Gastroesophageal sphincter (tissue), 3 donors: ENCODE data around the gene MLLT3.

Experiments
- CTCF ChIP-seq, 4 experiments: fragments of 200-600 bp in 2 of 4; fragments of 450-650 bp in 2 of 4; sonication (generic) in 1 of 4; IDR thresholded peaks; one replicate each; pipeline ENCODE4 v1.5.1; 2017 to 2019; ENCODE audit warnings: antibody characterized with exemption in 4 of 4, mild to moderate bottlenecking in 2 of 4, moderate library complexity in 2 of 4
- EP300 ChIP-seq: sonication (generic); formaldehyde crosslinking; IDR thresholded peaks from one replicate; pipeline ENCODE4 v1.6.1; 2017; ENCODE audit warnings: antibody characterized with exemption, mild to moderate bottlenecking
- POLR2A ChIP-seq, 2 donors: fragments of 450-650 bp; IDR thresholded peaks; one replicate each; pipeline ENCODE4 v1.6.1; 2017; ENCODE audit warnings: antibody characterized with exemption in 2 of 2, mild to moderate bottlenecking in 2 of 2, moderate library complexity in 1 of 2
- POLR2AphosphoS5 ChIP-seq: sonication (generic); formaldehyde crosslinking; IDR thresholded peaks from one replicate; pipeline ENCODE4 v1.6.1; 2017; ENCODE audit warnings: antibody characterized with exemption

GRCh38 chr9:20417373-20418080 lies 204.8 kb downstream of the MLLT3 start:
- TF ChIP-seq CTCF (IDR thresholded peaks at IDR 0.05) (no peak), POLR2AphosphoS5 (no peak), POLR2A (IDR thresholded peaks at IDR 0.05) (no peak), EP300 (no peak)
